Measurements from ENCODE around the gene DHX32. TPM values are rescaled to one million over a fixed set of nuclear protein-coding genes. Genes with fewer than 3 reads are reported as not detected.

DHX32 gene
- total RNA-seq, 1 donor, result 8.3 TPM

GRCh38 chr10:125815764-125816163 is 65.3 kb downstream of the DHX32 start:
- Histone ChIP-seq H3K4me3 (ENCODE audit: low read length) (no peak overlapping the region), H3K27me3 (ENCODE audit: insufficient read depth, low read length) (no peaks in the 10 kb centered on the region), H3K4me1 (ENCODE audit: insufficient read depth, low read length) (no peaks in the 10 kb centered on the region), H3K9me3 (ENCODE audit: low read depth, low read length) (no peaks in the 10 kb centered on the region)

- Histone ChIP-seq H3K4me1 (ENCODE audit: insufficient read depth, low read length) (no peaks in the 10 kb centered on the region), H3K27me3 (ENCODE audit: insufficient read depth, low read length) (no peaks in the 10 kb centered on the region), H3K4me3 (ENCODE audit: low read length) (no peak overlapping the region), H3K9me3 (ENCODE audit: low read depth, low read length) (no peaks in the 10 kb centered on the region)
These were observed 68.9 kb downstream of the DHX32 start for GRCh38 chr10:125812128-125812750.

- Histone ChIP-seq H3K9me3 (ENCODE audit: low read depth, low read length) (no peaks in the 10 kb centered on the region), H3K27me3 (ENCODE audit: insufficient read depth, low read length) (no peaks in the 10 kb centered on the region), H3K4me1 (ENCODE audit: insufficient read depth, low read length) (no peaks in the 10 kb centered on the region), H3K4me3 (ENCODE audit: low read length) (no peak overlapping the region)
These were observed 69.8 kb downstream of the DHX32 start for GRCh38 chr10:125811251-125811650.

GRCh38 chr10:125808047-125808446 is 73.0 kb downstream of the DHX32 start:
- H3K9me3 ChIP-seq (ENCODE audit: low read depth, low read length), result no peaks in the 10 kb centered on the region

GRCh38 chr10:125802739-125803138 is 78.4 kb downstream of the DHX32 start:
- Histone ChIP-seq H3K27me3 (ENCODE audit: insufficient read depth, low read length) (no peaks in the 10 kb centered on the region), H3K9me3 (ENCODE audit: low read depth, low read length) (no peaks in the 10 kb centered on the region), H3K4me1 (ENCODE audit: insufficient read depth, low read length) (no peaks in the 10 kb centered on the region), H3K4me3 (ENCODE audit: low read length) (no peak overlapping the region)

More at GRCh38 chr10:125808047-125808446, 73.0 kb downstream of the DHX32 start:
- H3K4me3 ChIP-seq (ENCODE audit: low read length), result no peak overlapping the region
- H3K4me1 ChIP-seq (ENCODE audit: insufficient read depth, low read length), result no peaks in the 10 kb centered on the region
- H3K27me3 ChIP-seq (ENCODE audit: insufficient read depth, low read length), result no peaks in the 10 kb centered on the region

GRCh38 chr10:125802131-125802530 is 79.0 kb downstream of the DHX32 start:
- H3K4me1 ChIP-seq (ENCODE audit: insufficient read depth, low read length), result no peaks in the 10 kb centered on the region
- no peaks in the 10 kb centered on the region for H3K9me3 ChIP-seq (ENCODE audit: low read depth, low read length)

GRCh38 chr10:125801574-125801973 is 79.5 kb downstream of the DHX32 start:
- Histone ChIP-seq H3K27me3 (ENCODE audit: insufficient read depth, low read length) (no peaks in the 10 kb centered on the region), H3K9me3 (ENCODE audit: low read depth, low read length) (no peaks in the 10 kb centered on the region), H3K4me3 (ENCODE audit: low read length) (no peak overlapping the region), H3K4me1 (ENCODE audit: insufficient read depth, low read length) (no peaks in the 10 kb centered on the region)

More at GRCh38 chr10:125802131-125802530, 79.0 kb downstream of the DHX32 start:
- no peaks in the 10 kb centered on the region for H3K27me3 ChIP-seq (ENCODE audit: insufficient read depth, low read length)
- H3K4me3 ChIP-seq (ENCODE audit: low read length), result no peak overlapping the region

- no peaks in the 10 kb centered on the region for H3K27me3 ChIP-seq (ENCODE audit: insufficient read depth, low read length)
- H3K4me1 ChIP-seq (ENCODE audit: insufficient read depth, low read length), result no peaks in the 10 kb centered on the region
- H3K4me3 ChIP-seq (ENCODE audit: low read length), result no peak overlapping the region
- H3K9me3 ChIP-seq (ENCODE audit: low read depth, low read length), result no peaks in the 10 kb centered on the region
These were observed 81.5 kb downstream of the DHX32 start for GRCh38 chr10:125799451-125800182.

GRCh38 chr10:125797994-125798662 is 83.0 kb downstream of the DHX32 start:
- Histone ChIP-seq H3K4me3 (ENCODE audit: low read length) (no peak overlapping the region), H3K4me1 (ENCODE audit: insufficient read depth, low read length) (no peaks in the 10 kb centered on the region), H3K27me3 (ENCODE audit: insufficient read depth, low read length) (no peaks in the 10 kb centered on the region)

GRCh38 chr10:125797424-125797823 is 83.7 kb downstream of the DHX32 start:
- Histone ChIP-seq H3K9me3 (ENCODE audit: low read depth, low read length) (no peaks in the 10 kb centered on the region), H3K4me3 (ENCODE audit: low read length) (no peak overlapping the region), H3K27me3 (ENCODE audit: insufficient read depth, low read length) (no peaks in the 10 kb centered on the region), H3K4me1 (ENCODE audit: insufficient read depth, low read length) (no peaks in the 10 kb centered on the region)

More at GRCh38 chr10:125797994-125798662, 83.0 kb downstream of the DHX32 start:
- H3K9me3 ChIP-seq (ENCODE audit: low read depth, low read length), result no peaks in the 10 kb centered on the region

GRCh38 chr10:125795637-125796190 is 85.4 kb downstream of the DHX32 start:
- Histone ChIP-seq H3K9me3 (ENCODE audit: low read depth, low read length) (no peaks in the 10 kb centered on the region), H3K4me1 (ENCODE audit: insufficient read depth, low read length) (no peaks in the 10 kb centered on the region), H3K27me3 (ENCODE audit: insufficient read depth, low read length) (no peaks in the 10 kb centered on the region), H3K4me3 (ENCODE audit: low read length) (no peak overlapping the region)

- H3K27me3 ChIP-seq (ENCODE audit: insufficient read depth, low read length), result no peaks in the 10 kb centered on the region
- H3K4me3 ChIP-seq (ENCODE audit: low read length), result no peak overlapping the region
- H3K9me3 ChIP-seq (ENCODE audit: low read depth, low read length), result no peaks in the 10 kb centered on the region
- H3K4me1 ChIP-seq (ENCODE audit: insufficient read depth, low read length), result no peaks in the 10 kb centered on the region
These were observed 86.0 kb downstream of the DHX32 start for GRCh38 chr10:125795128-125795527.

GRCh38 chr10:125792342-125793300 is 88.5 kb downstream of the DHX32 start:
- Histone ChIP-seq H3K27me3 (ENCODE audit: insufficient read depth, low read length) (no peaks in the 10 kb centered on the region), H3K9me3 (ENCODE audit: low read depth, low read length) (no peaks in the 10 kb centered on the region)

More at GRCh38 chr10:125792342-125793300, 88.5 kb downstream of the DHX32 start:
- H3K4me1 ChIP-seq (ENCODE audit: insufficient read depth, low read length), result peaks cover 11% of the 10 kb centered on the region
- H3K4me3 ChIP-seq (ENCODE audit: low read length), result no peak overlapping the region

All from mononuclear cell (primary cell).